Mucosa of descending colon (tissue), 3 donors: ENCODE measurements around the gene RAB6A. TPM values are rescaled to one million over a fixed set of nuclear protein-coding genes. Genes with fewer than 3 reads are reported as not detected.
"Not testable (repeated sequence)": the region's sequence is repeated elsewhere in the genome, so short reads cannot be mapped to it uniquely, and the experiment has no call there.

Experiments used
- ATAC-seq: fragments of 200-7000 bp; cut with Tn5 transposase; one replicate; pipeline ENCODE4 v1.9.1; 2020; ENCODE audit warnings: mild to moderate bottlenecking, moderate library complexity
- DNase-seq, 3 donors: peaks; one replicate each; pipeline ENCODE4 v3.0.0-alpha.2; 2020
- H3K36me3 ChIP-seq: fragments of 200-600 bp; one replicate; pipeline ENCODE4 v1.8.0; 2021; ENCODE audit warnings: low read depth, mild to moderate bottlenecking
- H3K4me1 ChIP-seq: fragments of 200-600 bp; one replicate; pipeline ENCODE4 v1.8.0; 2021; ENCODE audit warnings: low read depth, mild to moderate bottlenecking
- H3K4me3 ChIP-seq: fragments of 200-600 bp; one replicate; pipeline ENCODE4 v1.8.0; 2021; ENCODE audit warnings: mild to moderate bottlenecking
- H3K9me3 ChIP-seq: fragments of 200-600 bp; one replicate; pipeline ENCODE4 v1.8.0; 2021; ENCODE audit warnings: mild to moderate bottlenecking
- intact Hi-C, 2 donors: fragments of 100-400 bp; cut with DNase I in 1 of 2; cut with micrococcal nuclease in 1 of 2; formaldehyde crosslinking; loops; one replicate each; pipeline versions ENCODE4 v1.11.0 to v1.11.1; 2022; cut with DNase I, micrococcal nuclease
- total RNA-seq, 3 donors: library from RNA; stranded (reverse); fragmentation: NEBNext Ultra II Directional in 2 of 3; extraction: Animal tissue kit (Norgen Biotek cat#: 25700) in 2 of 3; gene quantifications; one replicate each; pipeline versions ENCODE4 v1.2.1 to v1.2.4, GENCODE V29; 2021 to 2023
- TF ChIP-seq, protein P1 (sequence below): fragments of 200-600 bp; IDR thresholded peaks from one replicate; pipeline ENCODE4 v1.8.0; 2022; ENCODE audit warnings: antibody characterized with exemption, mild to moderate bottlenecking
- donor health status: DM: no; HTN: no; CAD: no; lungs with moderate emphysema.
- donor health status: DM: no; HTN: no; CAD: no.
- donor health status: DM: no; HTN: yes; CAD: no.

Gene RAB6A
- total RNA-seq, 3 donors from 2014 or later: 138 to 140 (median 139) TPM

- H3K9me3 ChIP-seq: no peaks in the 10 kb centered on the region
- H3K4me1 ChIP-seq: peaks cover 17% of the 10 kb centered on the region
- TF ChIP-seq, protein P1, sequence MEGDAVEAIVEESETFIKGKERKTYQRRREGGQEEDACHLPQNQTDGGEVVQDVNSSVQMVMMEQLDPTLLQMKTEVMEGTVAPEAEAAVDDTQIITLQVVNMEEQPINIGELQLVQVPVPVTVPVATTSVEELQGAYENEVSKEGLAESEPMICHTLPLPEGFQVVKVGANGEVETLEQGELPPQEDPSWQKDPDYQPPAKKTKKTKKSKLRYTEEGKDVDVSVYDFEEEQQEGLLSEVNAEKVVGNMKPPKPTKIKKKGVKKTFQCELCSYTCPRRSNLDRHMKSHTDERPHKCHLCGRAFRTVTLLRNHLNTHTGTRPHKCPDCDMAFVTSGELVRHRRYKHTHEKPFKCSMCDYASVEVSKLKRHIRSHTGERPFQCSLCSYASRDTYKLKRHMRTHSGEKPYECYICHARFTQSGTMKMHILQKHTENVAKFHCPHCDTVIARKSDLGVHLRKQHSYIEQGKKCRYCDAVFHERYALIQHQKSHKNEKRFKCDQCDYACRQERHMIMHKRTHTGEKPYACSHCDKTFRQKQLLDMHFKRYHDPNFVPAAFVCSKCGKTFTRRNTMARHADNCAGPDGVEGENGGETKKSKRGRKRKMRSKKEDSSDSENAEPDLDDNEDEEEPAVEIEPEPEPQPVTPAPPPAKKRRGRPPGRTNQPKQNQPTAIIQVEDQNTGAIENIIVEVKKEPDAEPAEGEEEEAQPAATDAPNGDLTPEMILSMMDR: no peak
- H3K36me3 ChIP-seq: no peaks in the 10 kb centered on the region
- H3K4me3 ChIP-seq: no peak overlapping the region
- DNase-seq: no peak
- ATAC-seq: no peak
- intact Hi-C loops: no loop called here
These were observed 11.8 kb downstream of the RAB6A start for GRCh38 chr11:73749118-73749517.

DNA sequence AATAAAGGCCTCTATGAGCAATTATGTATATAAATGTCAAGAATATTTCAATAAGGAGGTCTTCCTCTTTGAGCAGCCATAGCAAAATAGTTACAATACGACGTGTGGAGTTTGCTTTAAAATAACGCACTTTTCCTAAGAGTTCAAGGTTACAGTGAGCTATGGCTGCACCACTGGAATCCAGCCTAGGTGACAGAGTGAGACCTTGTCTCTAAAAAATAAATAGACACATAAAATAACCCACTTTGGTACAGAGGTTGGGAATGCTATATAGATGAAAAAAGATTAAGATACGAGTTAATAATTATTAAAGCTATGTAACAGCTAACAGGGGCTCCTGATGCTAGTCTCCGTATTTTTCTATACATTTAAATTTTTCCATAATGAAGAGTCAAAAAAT lies 12.6 kb downstream of the RAB6A start:
- H3K36me3 ChIP-seq: no peaks in the 10 kb centered on the region
- H3K9me3 ChIP-seq: no peaks in the 10 kb centered on the region
- no peak for ATAC-seq
- H3K4me3 ChIP-seq: no peak overlapping the region
- intact Hi-C loops: no loop called here
- TF ChIP-seq, protein P1: no peak
- no peak for DNase-seq
- peaks cover 19% of the 10 kb centered on the region for H3K4me1 ChIP-seq

- no peak overlapping the region for H3K4me3 ChIP-seq
- no peak for DNase-seq
- intact Hi-C loops: no loop called here
- TF ChIP-seq, protein P1: no peak
- no peaks in the 10 kb centered on the region for H3K36me3 ChIP-seq
- no peak for ATAC-seq
- H3K4me1 ChIP-seq: peaks cover 17% of the 10 kb centered on the region
- no peaks in the 10 kb centered on the region for H3K9me3 ChIP-seq
These were observed 13.1 kb downstream of the RAB6A start for GRCh38 chr11:73747762-73748161.

GRCh38 chr11:73746701-73747100 lies 14.2 kb downstream of the RAB6A start:
- DNase-seq: no peak
- peaks cover 17% of the 10 kb centered on the region for H3K4me1 ChIP-seq
- TF ChIP-seq, protein P1: no peak
- H3K9me3 ChIP-seq: no peaks in the 10 kb centered on the region
- no peak overlapping the region for H3K4me3 ChIP-seq
- no peak for ATAC-seq
- H3K36me3 ChIP-seq: no peaks in the 10 kb centered on the region
- intact Hi-C loops: no loop called here

GRCh38 chr11:73743045-73743444 lies 17.8 kb downstream of the RAB6A start:
- no peak for ATAC-seq
- H3K4me1 ChIP-seq: peaks cover 9% of the 10 kb centered on the region
- no peak overlapping the region for H3K4me3 ChIP-seq
- no peaks in the 10 kb centered on the region for H3K36me3 ChIP-seq
- intact Hi-C loops: no loop called here
- no peak for DNase-seq
- TF ChIP-seq, protein P1: no peak
- no peaks in the 10 kb centered on the region for H3K9me3 ChIP-seq

DNA sequence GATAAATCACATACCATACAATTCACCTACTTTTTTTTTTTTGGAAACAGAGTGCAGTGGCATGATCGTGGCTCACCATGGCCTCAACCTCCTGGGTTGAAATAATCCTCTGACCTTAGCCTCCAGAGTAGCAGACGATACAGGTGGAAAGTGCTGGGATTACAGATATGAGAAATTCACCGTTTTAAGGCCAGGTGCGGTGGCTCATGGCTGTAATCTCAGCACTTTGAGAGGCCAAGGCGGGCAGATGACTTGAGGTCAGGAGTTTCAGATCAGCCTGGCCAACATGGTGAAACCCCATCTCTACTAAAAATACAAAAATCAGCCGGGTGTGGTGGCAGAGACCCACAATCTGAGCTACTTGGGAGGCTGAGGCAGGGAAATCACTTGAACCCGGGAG lies 24.9 kb downstream of the RAB6A start:
- DNase-seq, ATAC-seq, H3K9me3 ChIP-seq, H3K4me1 ChIP-seq, H3K36me3 ChIP-seq, intact Hi-C loops, H3K4me3 ChIP-seq: not testable (repeated sequence)
